Sigmoid colon (tissue), 7 donors: ENCODE data around the gene EIF4G3. TPM values are rescaled to one million over a fixed set of nuclear protein-coding genes. Genes with fewer than 3 reads are reported as not detected.

Source experiments
- DNase-seq: peaks from one replicate; pipeline ENCODE4 v3.0.0-alpha.2; 2019
- H3K27ac ChIP-seq, 4 donors: fragments of 200-600 bp; sonication (generic); one replicate each; pipeline ENCODE4 v1.5.1; 2016 to 2019; ENCODE audit warnings: mild to moderate bottlenecking in 1 of 4
- H3K27me3 ChIP-seq, 3 donors: fragments of 200-600 bp; sonication (generic); one replicate each; pipeline ENCODE4 v1.5.1; 2019; ENCODE audit warnings: mild to moderate bottlenecking in 1 of 3
- H3K36me3 ChIP-seq, 4 donors: fragments of 200-600 bp; sonication (generic); one replicate each; pipeline ENCODE4 v1.5.1; 2016 to 2019
- H3K4me1 ChIP-seq, 4 donors: fragments of 200-600 bp; sonication (generic); one replicate each; pipeline ENCODE4 v1.5.1; 2017 to 2019
- H3K4me3 ChIP-seq, 4 donors: fragments of 200-600 bp; sonication (generic); one replicate each; pipeline ENCODE4 v1.5.1; 2017 to 2019; ENCODE audit warnings: mild to moderate bottlenecking in 2 of 4, moderate library complexity in 1 of 4
- H3K9me3 ChIP-seq, 4 donors: fragments of 200-600 bp in 3 of 4; sonication (generic) in 3 of 4; one replicate each; pipeline versions ENCODE4 v1.5.1 to v1.6.1; 2013 to 2019
- EP300 ChIP-seq, 4 donors: sonication (generic); formaldehyde crosslinking; IDR thresholded peaks; one replicate each; pipeline ENCODE4 v1.6.1; 2017; ENCODE audit warnings: antibody characterized with exemption in 4 of 4
- POLR2A ChIP-seq, 2 donors: fragments of 450-650 bp; IDR thresholded peaks; one replicate each; pipeline ENCODE4 v1.6.1; 2016; ENCODE audit warnings: antibody characterized with exemption in 2 of 2, mild to moderate bottlenecking in 2 of 2, moderate library complexity in 2 of 2
- POLR2AphosphoS5 ChIP-seq, 4 donors: sonication (generic); formaldehyde crosslinking; IDR thresholded peaks; one replicate each; pipeline ENCODE4 v1.6.1; 2017; ENCODE audit warnings: antibody characterized with exemption in 4 of 4
- WGBS, 2 donors: extraction: QIAGEN DNeasy Blood & Tissue Kit; methylation state at CpG; one replicate each; pipeline ENCODE4 v1.1.7; 2013; 5-methylcytosine and 5-hydroxymethylcytosine counted together
- intact Hi-C: fragments of 100-400 bp; cut with DNase I; formaldehyde crosslinking; loops from one replicate; pipeline ENCODE4 v1.15.1; 2023
- polyA plus RNA-seq, 3 donors: library from polyadenylated mRNA; stranded (reverse); fragments of 200-250 nt; gene quantifications; one replicate each; pipeline ENCODE4 v1.2.3, GENCODE V29; 2013
- total RNA-seq, 4 donors: library from RNA; depleted of rRNA; stranded (reverse); fragments of >200 nt; gene quantifications; one replicate each; pipeline ENCODE4 v1.1.0, GENCODE V29; 2016
- TF ChIP-seq, protein P1 (sequence below), 4 experiments: fragments of 450-650 bp in 3 of 4; fragments of 200-600 bp in 1 of 4; IDR thresholded peaks; one replicate each; pipeline ENCODE4 v1.5.1; 2016 to 2019; ENCODE audit warnings: antibody characterized with exemption in 4 of 4, mild to moderate bottlenecking in 3 of 4, moderate library complexity in 2 of 4
- donor health status: healthy with polysubstance abuse.
- donor health status: Bipolar disorder and iron deficiency.
- donor health status: healthy.

EIF4G3 gene
- total and polyA plus RNA-seq, 7 donors: 13.4 to 65.9 (median 33.5) TPM

DNA sequence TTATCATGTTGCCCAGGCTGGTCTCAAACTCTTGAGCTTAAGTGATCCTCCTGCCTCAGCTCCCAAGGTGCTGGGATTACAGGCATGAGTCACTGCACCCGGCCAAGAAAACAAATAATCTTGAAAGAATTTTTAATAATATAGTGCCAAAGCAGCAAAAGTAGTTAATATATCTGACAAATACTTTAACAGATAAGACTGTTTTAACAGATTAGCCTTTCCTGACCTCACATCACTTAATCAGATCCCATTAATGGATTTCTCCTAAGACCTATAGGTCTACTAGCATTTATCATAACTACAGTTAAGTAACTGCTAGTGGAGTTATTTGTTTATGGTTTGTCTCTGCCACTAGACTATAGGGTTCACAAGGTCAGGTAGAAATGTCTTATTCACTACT is 328.5 kb downstream of the EIF4G3 start:
- Histone ChIP-seq H3K27me3 (no peaks in the 10 kb centered on the region), H3K4me1 (no peaks in the 10 kb centered on the region), H3K4me3 (no peak overlapping the region), H3K9me3 (no peaks in the 10 kb centered on the region), H3K27ac (no peak overlapping the region), H3K36me3 (peaks cover 2 to 45% (median 5%) of the 10 kb centered on the region in 4 donors)
- intact Hi-C loops: no loop called here
- no peak for DNase-seq
- TF ChIP-seq POLR2AphosphoS5 (IDR thresholded peaks at IDR 0.05) (no peak), POLR2A (IDR thresholded peaks at IDR 0.05) (no peak), EP300 (IDR thresholded peaks at IDR 0.05) (no peak)
- TF ChIP-seq, protein P1, sequence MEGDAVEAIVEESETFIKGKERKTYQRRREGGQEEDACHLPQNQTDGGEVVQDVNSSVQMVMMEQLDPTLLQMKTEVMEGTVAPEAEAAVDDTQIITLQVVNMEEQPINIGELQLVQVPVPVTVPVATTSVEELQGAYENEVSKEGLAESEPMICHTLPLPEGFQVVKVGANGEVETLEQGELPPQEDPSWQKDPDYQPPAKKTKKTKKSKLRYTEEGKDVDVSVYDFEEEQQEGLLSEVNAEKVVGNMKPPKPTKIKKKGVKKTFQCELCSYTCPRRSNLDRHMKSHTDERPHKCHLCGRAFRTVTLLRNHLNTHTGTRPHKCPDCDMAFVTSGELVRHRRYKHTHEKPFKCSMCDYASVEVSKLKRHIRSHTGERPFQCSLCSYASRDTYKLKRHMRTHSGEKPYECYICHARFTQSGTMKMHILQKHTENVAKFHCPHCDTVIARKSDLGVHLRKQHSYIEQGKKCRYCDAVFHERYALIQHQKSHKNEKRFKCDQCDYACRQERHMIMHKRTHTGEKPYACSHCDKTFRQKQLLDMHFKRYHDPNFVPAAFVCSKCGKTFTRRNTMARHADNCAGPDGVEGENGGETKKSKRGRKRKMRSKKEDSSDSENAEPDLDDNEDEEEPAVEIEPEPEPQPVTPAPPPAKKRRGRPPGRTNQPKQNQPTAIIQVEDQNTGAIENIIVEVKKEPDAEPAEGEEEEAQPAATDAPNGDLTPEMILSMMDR (IDR thresholded peaks at IDR 0.05): no peak
- 94 to 98% methylated on average over 1 of the region's 1 CpG for WGBS, 2 donors

DNA sequence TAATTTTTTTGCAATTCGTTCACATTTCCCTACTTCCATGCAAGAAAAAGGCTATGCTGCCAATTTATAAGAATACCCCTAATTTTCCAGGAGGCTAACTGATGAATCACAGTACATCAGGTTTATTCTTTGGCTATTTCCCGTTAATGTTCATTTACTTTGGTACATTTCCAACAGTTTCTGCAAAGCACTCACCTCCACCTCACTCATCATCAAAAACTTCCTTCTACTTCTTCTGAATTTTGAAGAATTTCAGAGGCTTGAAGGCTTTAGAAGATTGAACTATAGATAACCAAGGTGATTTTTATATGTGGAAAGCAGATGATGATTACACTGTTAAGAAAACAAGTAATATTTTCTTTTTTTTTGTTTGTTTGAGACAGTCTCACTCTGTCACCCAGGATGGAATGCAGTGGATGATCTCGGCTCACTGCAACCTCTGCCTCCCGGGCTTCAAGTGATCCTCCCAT is 329.1 kb downstream of the EIF4G3 start:
- Histone ChIP-seq H3K36me3 (peaks cover 0 to 40% (median 3%) of the 10 kb centered on the region in 4 donors), H3K4me1 (no peaks in the 10 kb centered on the region), H3K4me3 (no peak overlapping the region), H3K9me3 (no peaks in the 10 kb centered on the region), H3K27me3 (no peaks in the 10 kb centered on the region), H3K27ac (no peak overlapping the region)
- WGBS, 2 donors: 82 to 90% methylated on average over 4 of the region's 4 CpGs
- intact Hi-C loops: no loop called here
- no peak for DNase-seq
- TF ChIP-seq POLR2AphosphoS5 (IDR thresholded peaks at IDR 0.05) (no peak), POLR2A (IDR thresholded peaks at IDR 0.05) (no peak), EP300 (IDR thresholded peaks at IDR 0.05) (no peak)
- TF ChIP-seq, protein P1 (IDR thresholded peaks at IDR 0.05): no peak

DNA sequence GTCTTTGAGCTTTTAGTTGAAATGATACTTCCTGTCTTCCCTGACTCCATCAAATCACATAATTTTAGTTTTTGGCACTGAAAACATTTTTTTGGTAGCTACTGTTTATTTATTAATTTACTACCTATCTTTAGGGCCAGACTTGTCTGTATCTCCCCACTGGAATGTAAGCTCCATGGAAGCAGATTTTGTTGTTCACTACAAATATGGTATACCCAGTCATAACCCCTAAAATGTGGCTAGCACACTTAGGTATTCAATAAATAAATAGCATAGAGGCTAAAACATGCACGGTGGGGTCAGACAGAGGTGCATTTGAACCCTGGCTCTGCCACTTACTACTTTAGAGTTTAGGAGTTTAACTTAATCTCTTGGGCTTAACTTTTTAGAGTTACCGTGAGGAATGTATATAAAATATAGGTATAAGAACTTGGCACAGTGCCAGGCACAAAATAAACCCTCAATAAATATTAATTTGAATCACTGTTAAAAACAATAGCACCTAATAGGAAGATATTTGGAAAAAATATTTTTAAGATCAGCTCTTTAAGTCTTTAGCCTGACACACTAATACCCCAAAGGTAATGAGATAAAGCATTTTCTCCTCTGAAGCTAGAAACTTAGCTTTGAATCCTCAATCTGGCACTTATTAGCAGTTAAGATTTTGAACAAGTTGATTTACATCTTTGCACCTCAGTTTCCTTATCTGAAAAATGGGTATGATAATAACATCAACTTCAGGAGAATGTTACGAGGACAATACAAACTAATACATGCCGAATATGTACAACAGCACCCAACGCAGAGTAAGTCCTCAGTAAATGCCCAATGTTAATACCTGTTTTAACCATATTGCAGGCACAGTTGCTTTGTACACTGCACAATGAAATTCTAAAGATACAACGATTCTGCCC is 330.0 kb downstream of the EIF4G3 start:
- no peaks in the 10 kb centered on the region for H3K4me1 ChIP-seq
- no peaks in the 10 kb centered on the region for H3K9me3 ChIP-seq
- no peak for TF ChIP-seq POLR2AphosphoS5 (IDR thresholded peaks at IDR 0.05)
- TF ChIP-seq, protein P1 (IDR thresholded peaks at IDR 0.05): no peak
- TF ChIP-seq POLR2A (IDR thresholded peaks at IDR 0.05): no peak
- TF ChIP-seq EP300 (IDR thresholded peaks at IDR 0.05): no peak
- no peak for DNase-seq
- H3K36me3 ChIP-seq: peaks cover 0 to 32% (median 2%) of the 10 kb centered on the region in 4 donors
- no peaks in the 10 kb centered on the region for H3K27me3 ChIP-seq
- WGBS, 2 donors: 95 to 96% methylated on average over 6 of the region's 6 CpGs
- H3K27ac ChIP-seq: no peak overlapping the region
- H3K4me3 ChIP-seq: no peak overlapping the region
- intact Hi-C loops: no loop called here

DNA sequence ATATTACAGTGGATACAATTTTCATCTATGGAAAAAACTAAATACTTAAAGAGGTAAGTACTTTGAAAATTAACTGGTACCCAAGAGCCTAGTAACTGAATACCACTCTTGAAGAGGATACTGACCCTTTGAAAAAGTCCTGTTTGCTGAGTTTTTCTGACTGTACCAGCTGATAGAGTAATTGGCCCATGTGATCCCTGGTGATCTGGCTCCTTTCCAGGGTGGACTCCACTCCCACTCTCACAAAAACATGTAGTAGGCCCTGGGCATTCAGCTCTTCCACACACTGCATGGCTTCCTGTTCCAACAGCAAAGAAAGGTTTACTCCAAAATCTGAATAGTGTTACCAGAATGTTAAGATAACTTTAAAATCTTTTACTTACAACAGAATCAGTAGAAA is 336.0 kb downstream of the EIF4G3 start:
- Histone ChIP-seq H3K27me3 (no peaks in the 10 kb centered on the region), H3K27ac (no peak overlapping the region), H3K36me3 (peaks cover 0 to 17% (median 7%) of the 10 kb centered on the region in 4 donors), H3K9me3 (no peaks in the 10 kb centered on the region), H3K4me1 (no peaks in the 10 kb centered on the region), H3K4me3 (no peak overlapping the region)
- TF ChIP-seq POLR2AphosphoS5 (IDR thresholded peaks at IDR 0.05): no peak
- TF ChIP-seq EP300 (IDR thresholded peaks at IDR 0.05): no peak
- TF ChIP-seq, protein P1 (IDR thresholded peaks at IDR 0.05): no peak
- TF ChIP-seq POLR2A (IDR thresholded peaks at IDR 0.05): no peak
- intact Hi-C loops: no loop called here
- DNase-seq: no peak
